Ishikawa (cell line): ENCODE measurements around the gene PLA2G5.

Source experiments
- CEBPB ChIP-seq: IDR thresholded peaks from 2 replicates; pipeline ENCODE4 v1.6.1; 2012
- CREB1 ChIP-seq: IDR thresholded peaks from 2 replicates; pipeline ENCODE4 v1.6.1; 2012; ENCODE audit warnings: low read depth
- EGR1 ChIP-seq: IDR thresholded peaks from 2 replicates; pipeline ENCODE4 v1.6.1; 2012
- EP300 ChIP-seq: IDR thresholded peaks from 2 replicates; pipeline ENCODE4 v1.6.1; 2012; ENCODE audit warnings: borderline replicate concordance
- FOXM1 ChIP-seq: IDR thresholded peaks from 2 replicates; pipeline ENCODE4 v1.6.1; 2012; ENCODE audit warnings: low read depth, borderline replicate concordance
- MAX ChIP-seq: IDR thresholded peaks from 2 replicates; pipeline ENCODE4 v1.6.1; 2012
- NFIC ChIP-seq: IDR thresholded peaks from 2 replicates; pipeline ENCODE4 v1.6.1; 2012
- RAD21 ChIP-seq: IDR thresholded peaks from 2 replicates; pipeline ENCODE4 v1.6.1; 2012; ENCODE audit warnings: low read depth
- REST ChIP-seq: IDR thresholded peaks from 2 replicates; pipeline ENCODE4 v1.6.1; 2012; ENCODE audit warnings: low read depth, mild to moderate bottlenecking
- TAF1 ChIP-seq: IDR thresholded peaks from 2 replicates; pipeline ENCODE4 v1.6.1; 2012; ENCODE audit warnings: low read depth, mild to moderate bottlenecking
- TCF12 ChIP-seq: IDR thresholded peaks from 2 replicates; pipeline ENCODE4 v1.6.1; 2012; ENCODE audit warnings: low read depth
- TEAD4 ChIP-seq: IDR thresholded peaks from 2 replicates; pipeline ENCODE4 v1.6.1; 2012
- USF1 ChIP-seq: IDR thresholded peaks from 2 replicates; pipeline ENCODE4 v1.6.1; 2012
- YY1 ChIP-seq: IDR thresholded peaks from 2 replicates; pipeline ENCODE4 v1.6.1; 2012; ENCODE audit warnings: low read depth
- ZBTB7A ChIP-seq: IDR thresholded peaks from 2 replicates; pipeline ENCODE4 v1.6.1; 2012; ENCODE audit warnings: low read depth

Gene PLA2G5

GRCh38 chr1:20110679-20111078, 40.7 kb downstream of the PLA2G5 start:
- no peak for TF ChIP-seq YY1
- no peak for TF ChIP-seq CEBPB
- no peak for TF ChIP-seq ZBTB7A
- TF ChIP-seq TEAD4, result no peak

GRCh38 chr1:20111452-20111851, 41.5 kb downstream of the PLA2G5 start:
- TF ChIP-seq RAD21 (no peak), YY1 (no peak), ZBTB7A (no peak), CREB1 (no peak), TCF12 (no peak), EGR1 (no peak), CEBPB (no peak), REST (no peak), FOXM1 (no peak), TEAD4 (no peak), NFIC (no peak), TAF1 (no peak), EP300 (no peak), MAX (no peak), USF1 (no peak)

GRCh38 chr1:20112279-20113000, 42.4 kb downstream of the PLA2G5 start:
- TF ChIP-seq ZBTB7A (no peak), EGR1 (no peak), REST (no peak)

GRCh38 chr1:20114021-20114648, 44.1 kb downstream of the PLA2G5 start:
- TF ChIP-seq MAX (no peak), NFIC (no peak), TAF1 (no peak), ZBTB7A (no peak), REST (no peak)

- TF ChIP-seq USF1 (no peak), RAD21 (no peak), CEBPB (no peak), FOXM1 (no peak), NFIC (no peak), YY1 (no peak), CREB1 (no peak), EGR1 (no peak)
Measured at GRCh38 chr1:20115479-20115878, 45.5 kb downstream of the PLA2G5 start.
